ENCODE measurements around the gene SHISA7. TPM values are rescaled to one million over a fixed set of nuclear protein-coding genes. Genes with fewer than 3 reads are reported as not detected.

SHISA7 gene
- total RNA-seq, 1 experiment from 2014 or later: not detected

DNA sequence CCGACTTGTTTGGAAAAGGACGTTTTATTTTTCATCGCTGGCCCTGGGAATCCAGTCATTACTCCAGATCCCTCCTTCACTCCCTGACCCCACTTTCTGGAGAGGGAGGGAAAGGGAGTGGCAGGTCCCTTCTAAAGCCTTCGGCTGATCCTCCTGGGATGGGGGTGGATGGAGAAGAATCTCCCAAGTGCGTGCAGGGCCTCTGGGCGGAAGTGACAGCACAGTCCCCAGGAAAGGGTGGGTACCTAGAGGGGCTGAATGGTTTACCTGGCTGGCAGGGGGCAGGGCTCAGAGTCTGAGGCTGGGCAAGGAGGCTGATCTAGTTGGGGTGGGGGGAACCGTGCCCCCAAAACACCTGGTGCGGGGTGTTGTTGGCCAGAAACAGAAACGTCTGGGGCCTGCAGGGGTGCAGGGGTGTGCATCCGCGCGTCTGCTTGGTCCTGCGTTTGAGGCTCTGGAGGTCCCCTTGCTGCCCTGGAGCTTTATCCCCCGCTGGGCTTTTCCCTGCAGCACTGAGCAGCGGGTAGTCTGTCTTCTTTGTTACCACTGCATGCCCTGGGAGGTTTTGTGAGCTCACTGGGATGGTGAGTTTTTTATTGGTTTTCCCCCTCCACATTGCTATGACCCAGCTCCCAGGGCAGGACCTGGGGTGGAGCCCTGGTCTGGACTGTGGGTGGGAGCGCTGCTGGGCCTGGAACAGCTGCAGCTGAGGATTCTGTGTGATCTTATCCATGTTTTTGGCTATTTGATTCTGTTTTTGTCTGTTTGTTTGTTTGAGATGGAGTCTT, 30.3 kb upstream of the SHISA7 start:
- H3K4me3 ChIP-seq (ENCODE audit: low read depth, low read length): no peak overlapping the region
- H3K36me3 Mint-ChIP-seq (ENCODE audit: insufficient read depth, unreplicated experiment): peaks cover 16% of the 10 kb centered on the region

GRCh38 chr19:55472463-55472862, 29.4 kb upstream of the SHISA7 start:
- Histone ChIP-seq H3K36me3 (ENCODE audit: control insufficient read depth, insufficient read depth, low read length) (no peaks in the 10 kb centered on the region), H3K9me3 (no peaks in the 10 kb centered on the region), H3K4me1 (peaks cover 11% of the 10 kb centered on the region), H3K27me3 (replicated peaks; ENCODE audit: control insufficient read depth, insufficient read depth, low read length) (no peaks in the 10 kb centered on the region), H3K4me3 (ENCODE audit: low read depth, low read length) (no peak overlapping the region)
- Mint-ChIP-seq H3K36me3 (ENCODE audit: insufficient read depth, unreplicated experiment) (peaks cover 9% of the 10 kb centered on the region), H3K9me3 (ENCODE audit: unreplicated experiment) (no peaks in the 10 kb centered on the region), H3K27ac (ENCODE audit: unreplicated experiment) (no peak overlapping the region), H3K4me1 (ENCODE audit: low read depth, unreplicated experiment) (no peaks in the 10 kb centered on the region), H3K27me3 (ENCODE audit: insufficient read depth, unreplicated experiment) (no peaks in the 10 kb centered on the region), H3K4me3 (ENCODE audit: unreplicated experiment) (no peak overlapping the region)
- BruUV-seq (replicated peaks): no TSS peak
- ChIA-PET POLR2A (no interaction called here), CTCF (no interaction called here)
- intact Hi-C loops (cut with micrococcal nuclease; ENCODE audit: unreplicated experiment): no loop called here
- peak in 1 of 2 experiments; percentile 71 for DNase-seq
- TF ChIP-seq CTCF (IDR thresholded peaks at IDR 0.05; ENCODE audit: insufficient read depth in 1 of 2, low read depth in 1 of 2, low read length in 1 of 2, severe bottlenecking in 1 of 2, unreplicated experiment in 1 of 2): no peak

More for the DNA sequence above, 30.3 kb upstream of the SHISA7 start:
- no peak for DNase-seq
- H3K27me3 Mint-ChIP-seq (ENCODE audit: insufficient read depth, unreplicated experiment): no peaks in the 10 kb centered on the region
- peaks cover 7% of the 10 kb centered on the region for H3K4me1 Mint-ChIP-seq (ENCODE audit: low read depth, unreplicated experiment)
- ChIA-PET POLR2A (no interaction called here), CTCF (no interaction called here)
- no TSS peak for BruUV-seq (replicated peaks)
- H3K27me3 ChIP-seq (replicated peaks; ENCODE audit: control insufficient read depth, insufficient read depth, low read length): no peaks in the 10 kb centered on the region
- no peak for TF ChIP-seq CTCF (IDR thresholded peaks at IDR 0.05; ENCODE audit: insufficient read depth in 1 of 2, low read depth in 1 of 2, low read length in 1 of 2, severe bottlenecking in 1 of 2, unreplicated experiment in 1 of 2)
- H3K9me3 Mint-ChIP-seq (ENCODE audit: unreplicated experiment): no peaks in the 10 kb centered on the region
- intact Hi-C loops (cut with micrococcal nuclease; ENCODE audit: unreplicated experiment): no loop called here
- H3K9me3 ChIP-seq: no peaks in the 10 kb centered on the region
- H3K27ac Mint-ChIP-seq (ENCODE audit: unreplicated experiment): no peak overlapping the region
- peaks cover 14% of the 10 kb centered on the region for H3K4me1 ChIP-seq
- H3K4me3 Mint-ChIP-seq (ENCODE audit: unreplicated experiment): no peak overlapping the region
- no peaks in the 10 kb centered on the region for H3K36me3 ChIP-seq (ENCODE audit: control insufficient read depth, insufficient read depth, low read length)

DNA sequence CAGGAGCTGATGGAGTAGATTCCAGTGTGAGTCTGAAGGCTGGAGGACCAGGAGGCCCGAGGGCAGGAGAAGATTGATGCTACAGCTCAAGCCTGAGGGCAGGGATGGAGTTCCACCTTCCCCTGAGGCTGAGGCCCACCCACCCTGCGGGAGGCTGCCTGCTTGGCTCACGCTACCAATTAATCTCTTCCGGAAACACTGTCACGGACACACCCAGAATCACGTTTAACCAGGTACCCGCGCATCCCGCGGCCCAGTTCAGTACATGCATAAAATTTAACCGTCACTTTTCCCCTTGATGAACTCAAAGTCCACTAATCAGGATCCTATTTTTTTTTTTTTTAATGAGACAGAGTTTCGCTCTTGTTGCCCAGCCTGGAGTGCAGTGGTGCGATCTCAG, 28.2 kb upstream of the SHISA7 start:
- ChIA-PET CTCF (interaction anchor here (0.9 kb wide), 1 partner anchor 33 kb away, joined by 3 read pairs; no protein-coding TSS in a partner anchor), POLR2A (interaction anchor here (1.2 kb wide), 1 partner anchor 14 kb away, joined by 4 read pairs; the partner anchor contains the start of gene NAT14)
- Histone ChIP-seq H3K4me3 (ENCODE audit: low read depth, low read length) (no peak overlapping the region), H3K36me3 (ENCODE audit: control insufficient read depth, insufficient read depth, low read length) (no peaks in the 10 kb centered on the region), H3K4me1 (peaks cover 11% of the 10 kb centered on the region), H3K27me3 (replicated peaks; ENCODE audit: control insufficient read depth, insufficient read depth, low read length) (no peaks in the 10 kb centered on the region), H3K9me3 (no peaks in the 10 kb centered on the region)
- Mint-ChIP-seq H3K9me3 (ENCODE audit: unreplicated experiment) (no peaks in the 10 kb centered on the region), H3K27me3 (ENCODE audit: insufficient read depth, unreplicated experiment) (peaks cover 3% of the 10 kb centered on the region), H3K27ac (ENCODE audit: unreplicated experiment) (no peak overlapping the region), H3K4me1 (ENCODE audit: low read depth, unreplicated experiment) (peaks cover 5% of the 10 kb centered on the region), H3K36me3 (ENCODE audit: insufficient read depth, unreplicated experiment) (peaks cover 5% of the 10 kb centered on the region), H3K4me3 (ENCODE audit: unreplicated experiment) (no peak overlapping the region)
- intact Hi-C loops (cut with micrococcal nuclease; ENCODE audit: unreplicated experiment): no loop called here
- no peak for TF ChIP-seq CTCF (IDR thresholded peaks at IDR 0.05; ENCODE audit: insufficient read depth in 1 of 2, low read depth in 1 of 2, low read length in 1 of 2, severe bottlenecking in 1 of 2, unreplicated experiment in 1 of 2)
- BruUV-seq (replicated peaks): no TSS peak
- DNase-seq: no peak
